Measurements from ENCODE around the gene HS1BP3.

- TF ChIP-seq EP300 (IDR thresholded peaks at IDR 0.05) = no peak
- no peak for TF ChIP-seq MAZ (IDR thresholded peaks at IDR 0.05; ENCODE audit: borderline replicate concordance, low read depth, low read length)
- TF ChIP-seq POLR2AphosphoS2 (conservative IDR thresholded peaks at IDR 0.05; ENCODE audit: low read length) = no peak
- no peak for TF ChIP-seq REST (IDR thresholded peaks at IDR 0.05)
- TF ChIP-seq MYC (IDR thresholded peaks at IDR 0.05; ENCODE audit: borderline replicate concordance, low read length) = no peak
- TF ChIP-seq RFX5 (IDR thresholded peaks at IDR 0.05) = no peak
- no peak for TF ChIP-seq E2F6 (IDR thresholded peaks at IDR 0.05; ENCODE audit: borderline replicate concordance, low read depth)
- no peak for TF ChIP-seq CTCF (IDR thresholded peaks at IDR 0.05)
Observed at GRCh38 chr2:20673686-20674308, 22.9 kb upstream of the HS1BP3 start.

Data from A549 (cell line).